ENCODE data around the gene VPS39. TPM values are rescaled to one million over a fixed set of nuclear protein-coding genes. Genes with fewer than 3 reads are reported as not detected.

Gene VPS39, protein sequence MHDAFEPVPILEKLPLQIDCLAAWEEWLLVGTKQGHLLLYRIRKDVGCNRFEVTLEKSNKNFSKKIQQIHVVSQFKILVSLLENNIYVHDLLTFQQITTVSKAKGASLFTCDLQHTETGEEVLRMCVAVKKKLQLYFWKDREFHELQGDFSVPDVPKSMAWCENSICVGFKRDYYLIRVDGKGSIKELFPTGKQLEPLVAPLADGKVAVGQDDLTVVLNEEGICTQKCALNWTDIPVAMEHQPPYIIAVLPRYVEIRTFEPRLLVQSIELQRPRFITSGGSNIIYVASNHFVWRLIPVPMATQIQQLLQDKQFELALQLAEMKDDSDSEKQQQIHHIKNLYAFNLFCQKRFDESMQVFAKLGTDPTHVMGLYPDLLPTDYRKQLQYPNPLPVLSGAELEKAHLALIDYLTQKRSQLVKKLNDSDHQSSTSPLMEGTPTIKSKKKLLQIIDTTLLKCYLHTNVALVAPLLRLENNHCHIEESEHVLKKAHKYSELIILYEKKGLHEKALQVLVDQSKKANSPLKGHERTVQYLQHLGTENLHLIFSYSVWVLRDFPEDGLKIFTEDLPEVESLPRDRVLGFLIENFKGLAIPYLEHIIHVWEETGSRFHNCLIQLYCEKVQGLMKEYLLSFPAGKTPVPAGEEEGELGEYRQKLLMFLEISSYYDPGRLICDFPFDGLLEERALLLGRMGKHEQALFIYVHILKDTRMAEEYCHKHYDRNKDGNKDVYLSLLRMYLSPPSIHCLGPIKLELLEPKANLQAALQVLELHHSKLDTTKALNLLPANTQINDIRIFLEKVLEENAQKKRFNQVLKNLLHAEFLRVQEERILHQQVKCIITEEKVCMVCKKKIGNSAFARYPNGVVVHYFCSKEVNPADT
- 36.7 TPM for polyA plus RNA-seq (2012; ENCODE audit: insufficient read length, low read depth)

DNA sequence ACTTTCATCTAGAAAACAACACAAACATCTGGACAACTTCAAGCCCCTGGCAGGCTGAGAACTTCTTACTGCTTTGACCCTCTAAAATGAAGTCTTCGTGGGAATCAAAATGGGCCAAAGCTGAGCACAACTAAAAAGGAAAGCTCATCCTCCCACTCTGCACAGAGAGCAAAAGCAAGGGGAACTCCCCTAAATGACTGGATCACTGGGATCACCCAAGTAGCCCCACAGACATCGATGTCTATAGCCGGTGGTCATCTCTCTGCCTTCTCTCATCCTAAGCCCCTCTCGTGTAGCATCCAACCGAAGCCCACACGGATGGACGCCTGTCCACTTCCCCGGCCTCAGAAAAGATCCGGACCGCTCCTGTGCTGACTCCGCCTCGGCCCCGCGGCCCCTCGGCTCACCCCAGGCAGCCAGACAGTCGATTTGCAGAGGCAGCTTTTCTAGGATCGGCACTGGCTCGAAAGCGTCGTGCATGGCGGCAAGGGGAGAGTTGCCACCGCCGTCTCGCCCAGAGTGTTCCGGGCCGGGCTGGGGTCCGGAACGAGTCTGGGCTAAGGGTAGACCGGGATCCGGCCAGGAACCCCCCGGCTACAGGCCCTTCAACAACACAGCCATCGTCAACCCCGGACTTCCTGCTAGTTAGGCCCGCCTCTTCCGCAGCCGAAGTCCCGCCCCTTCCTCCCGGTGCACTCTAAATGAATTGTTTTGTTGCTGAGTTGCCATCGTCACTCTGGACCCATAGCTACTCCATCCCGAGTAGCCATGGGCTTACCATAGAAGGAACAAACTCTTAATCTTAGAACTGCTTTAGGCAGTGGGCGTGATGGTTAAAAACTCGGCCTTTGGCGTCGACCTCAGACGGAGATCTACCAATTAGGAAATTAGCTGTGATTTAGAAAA, at the start of gene VPS39:
Gene VPS39 (minus strand): TSS at position 631 of the 906 bp plus-strand sequence. CDS start 151 bp downstream, at position 480.
- TF ChIP-seq FOXP2 (optimal IDR thresholded peaks at IDR 0.05; ENCODE audit: borderline replicate concordance, extremely low read depth, extremely low read length, insufficient read depth) (peak; percentile 47), POLR2AphosphoS5 (IDR thresholded peaks at IDR 0.05; ENCODE audit: low read depth, low read length) (peak; percentile 83; the same call in 1 of the 2 replicates), TAF1 (IDR thresholded peaks at IDR 0.05; ENCODE audit: borderline replicate concordance, insufficient read depth, low read length) (peak; percentile 49; the same call in 1 of the 2 replicates), SIN3A (IDR thresholded peaks at IDR 0.05; ENCODE audit: borderline replicate concordance, insufficient read depth, low read length) (no peak)
- TF ChIP-seq, protein P1, sequence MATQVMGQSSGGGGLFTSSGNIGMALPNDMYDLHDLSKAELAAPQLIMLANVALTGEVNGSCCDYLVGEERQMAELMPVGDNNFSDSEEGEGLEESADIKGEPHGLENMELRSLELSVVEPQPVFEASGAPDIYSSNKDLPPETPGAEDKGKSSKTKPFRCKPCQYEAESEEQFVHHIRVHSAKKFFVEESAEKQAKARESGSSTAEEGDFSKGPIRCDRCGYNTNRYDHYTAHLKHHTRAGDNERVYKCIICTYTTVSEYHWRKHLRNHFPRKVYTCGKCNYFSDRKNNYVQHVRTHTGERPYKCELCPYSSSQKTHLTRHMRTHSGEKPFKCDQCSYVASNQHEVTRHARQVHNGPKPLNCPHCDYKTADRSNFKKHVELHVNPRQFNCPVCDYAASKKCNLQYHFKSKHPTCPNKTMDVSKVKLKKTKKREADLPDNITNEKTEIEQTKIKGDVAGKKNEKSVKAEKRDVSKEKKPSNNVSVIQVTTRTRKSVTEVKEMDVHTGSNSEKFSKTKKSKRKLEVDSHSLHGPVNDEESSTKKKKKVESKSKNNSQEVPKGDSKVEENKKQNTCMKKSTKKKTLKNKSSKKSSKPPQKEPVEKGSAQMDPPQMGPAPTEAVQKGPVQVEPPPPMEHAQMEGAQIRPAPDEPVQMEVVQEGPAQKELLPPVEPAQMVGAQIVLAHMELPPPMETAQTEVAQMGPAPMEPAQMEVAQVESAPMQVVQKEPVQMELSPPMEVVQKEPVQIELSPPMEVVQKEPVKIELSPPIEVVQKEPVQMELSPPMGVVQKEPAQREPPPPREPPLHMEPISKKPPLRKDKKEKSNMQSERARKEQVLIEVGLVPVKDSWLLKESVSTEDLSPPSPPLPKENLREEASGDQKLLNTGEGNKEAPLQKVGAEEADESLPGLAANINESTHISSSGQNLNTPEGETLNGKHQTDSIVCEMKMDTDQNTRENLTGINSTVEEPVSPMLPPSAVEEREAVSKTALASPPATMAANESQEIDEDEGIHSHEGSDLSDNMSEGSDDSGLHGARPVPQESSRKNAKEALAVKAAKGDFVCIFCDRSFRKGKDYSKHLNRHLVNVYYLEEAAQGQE (IDR thresholded peaks at IDR 0.05; ENCODE audit: insufficient read depth in 1 of 2, low read depth in 2 of 2, low read length in 2 of 2): no peak

DNA sequence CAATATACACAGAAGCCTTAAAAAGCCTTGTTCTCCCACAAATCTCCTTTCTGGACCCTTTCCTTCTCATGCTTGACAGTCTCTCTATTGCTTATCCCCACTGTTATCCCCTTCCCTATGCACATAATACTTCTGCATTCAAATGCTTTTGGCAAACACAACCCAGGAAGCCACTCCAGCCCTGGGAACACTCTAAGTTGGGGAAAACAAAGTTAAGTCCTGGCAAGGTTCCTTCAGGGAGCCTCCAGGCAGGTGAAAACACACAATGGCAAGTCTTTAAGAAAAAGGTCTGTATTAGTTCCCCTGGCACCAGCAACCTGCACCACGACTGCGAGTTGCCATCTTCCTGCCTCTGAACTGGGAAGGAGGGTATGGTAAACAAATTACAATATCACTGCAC, 45.2 kb upstream of the VPS39 start:
- TF ChIP-seq, protein P1 (IDR thresholded peaks at IDR 0.05; ENCODE audit: insufficient read depth in 1 of 2, low read depth in 2 of 2, low read length in 2 of 2): no peak

DNA sequence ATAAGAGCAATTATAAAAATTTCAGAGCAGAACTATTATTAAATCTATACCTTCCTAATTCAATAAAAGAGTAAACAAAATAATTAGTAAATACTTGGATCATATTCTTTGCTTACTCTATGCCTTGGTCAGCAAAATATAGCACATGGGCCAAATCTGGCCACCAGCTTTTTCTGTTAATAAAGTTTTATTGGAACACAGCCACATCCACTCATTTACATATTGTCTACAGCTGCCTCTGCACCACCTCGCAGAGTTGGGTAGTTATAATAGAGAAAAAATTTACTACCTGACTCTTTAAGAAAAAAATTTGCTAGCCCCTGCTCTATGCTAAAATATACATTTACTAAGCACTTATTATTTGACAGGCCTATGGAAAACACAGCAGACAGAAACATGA, 32.7 kb upstream of the VPS39 start:
- no peak for TF ChIP-seq POLR2AphosphoS5 (IDR thresholded peaks at IDR 0.05; ENCODE audit: low read depth, low read length)

DNA sequence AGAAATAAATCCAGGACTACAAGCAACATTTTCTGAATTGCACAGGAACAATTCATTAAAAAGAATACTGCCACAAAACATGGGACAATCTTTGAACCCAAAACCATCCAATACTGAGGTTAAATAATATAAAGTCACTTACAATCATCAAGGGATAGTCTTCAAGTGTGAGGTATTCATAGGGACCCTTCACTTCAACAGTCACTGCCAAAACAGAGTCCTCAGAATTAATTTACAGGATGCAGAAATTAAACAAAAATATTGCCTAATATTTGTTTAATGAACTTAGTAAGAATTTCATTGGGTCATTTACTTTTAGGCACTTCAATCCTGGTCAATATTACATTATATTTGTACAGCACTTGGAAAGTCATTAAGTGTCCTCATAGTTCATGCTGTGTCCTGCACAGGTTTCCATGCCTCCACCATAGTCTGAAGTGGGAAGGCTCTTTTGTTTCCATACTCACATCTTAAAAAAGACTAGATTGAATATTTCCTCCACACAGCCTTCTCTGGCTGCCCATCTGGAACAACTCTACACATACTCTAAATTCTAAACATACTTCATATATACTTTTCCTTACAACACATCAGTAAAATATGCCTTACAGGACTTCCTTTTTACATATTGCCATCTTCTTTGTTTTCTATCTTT, 31.6 kb upstream of the VPS39 start:
- no peak for TF ChIP-seq FOXP2 (optimal IDR thresholded peaks at IDR 0.05; ENCODE audit: borderline replicate concordance, extremely low read depth, extremely low read length, insufficient read depth)
- TF ChIP-seq TAF1 (IDR thresholded peaks at IDR 0.05; ENCODE audit: borderline replicate concordance, insufficient read depth, low read length): no peak
- TF ChIP-seq POLR2AphosphoS5 (IDR thresholded peaks at IDR 0.05; ENCODE audit: low read depth, low read length): no peak
- TF ChIP-seq SIN3A (IDR thresholded peaks at IDR 0.05; ENCODE audit: borderline replicate concordance, insufficient read depth, low read length): no peak
- TF ChIP-seq, protein P1 (IDR thresholded peaks at IDR 0.05; ENCODE audit: insufficient read depth in 1 of 2, low read depth in 2 of 2, low read length in 2 of 2): no peak

DNA sequence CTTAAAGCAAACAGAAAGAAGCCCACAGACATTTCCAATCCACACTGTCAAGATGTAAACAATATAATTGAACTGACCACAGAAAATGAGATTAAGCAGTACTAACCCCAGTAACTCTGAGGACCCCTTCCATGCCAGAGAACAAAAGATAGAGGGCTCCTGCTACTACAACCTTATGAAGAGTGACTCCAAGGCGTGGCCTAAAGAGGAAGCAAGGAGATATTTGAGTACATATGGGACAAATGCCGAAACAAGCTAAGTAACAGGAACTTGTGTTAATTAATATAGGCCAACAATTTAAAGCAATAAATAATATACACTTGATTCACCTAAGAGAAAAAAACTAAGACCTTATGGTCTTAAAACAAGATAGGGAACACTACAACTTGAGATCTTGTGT, 25.0 kb upstream of the VPS39 start:
- TF ChIP-seq SIN3A (IDR thresholded peaks at IDR 0.05; ENCODE audit: borderline replicate concordance, insufficient read depth, low read length) (no peak), POLR2AphosphoS5 (IDR thresholded peaks at IDR 0.05; ENCODE audit: low read depth, low read length) (no peak), TAF1 (IDR thresholded peaks at IDR 0.05; ENCODE audit: borderline replicate concordance, insufficient read depth, low read length) (no peak), FOXP2 (optimal IDR thresholded peaks at IDR 0.05; ENCODE audit: borderline replicate concordance, extremely low read depth, extremely low read length, insufficient read depth) (no peak)
- TF ChIP-seq, protein P1 (IDR thresholded peaks at IDR 0.05; ENCODE audit: insufficient read depth in 1 of 2, low read depth in 2 of 2, low read length in 2 of 2): no peak
